HG03460 (cell line): ENCODE results near the gene MACF1.
"Not testable (repeated sequence)": the region's sequence is repeated elsewhere in the genome, so short reads cannot be mapped to it uniquely, and the experiment has no call there.

Source experiments
- ATAC-seq: cut with Tn5 transposase; IDR thresholded peaks from one replicate; pipeline ENCODE4 v1.9.1; 2021; ENCODE audit not compliant: unreplicated experiment

MACF1 gene

GRCh38 chr1:39204441-39205081 lies at the start of gene MACF1:
Gene MACF1, plus strand, starts transcription at chr1:39204695. Its CDS starts 328 bp downstream, at chr1:39205023.
- no peak for ATAC-seq

GRCh38 chr1:39157304-39157703 lies 47.2 kb upstream of the MACF1 start:
- no peak for ATAC-seq

- ATAC-seq, result no peak
Measured at GRCh38 chr1:39158327-39159086, 46.0 kb upstream of the MACF1 start.

DNA sequence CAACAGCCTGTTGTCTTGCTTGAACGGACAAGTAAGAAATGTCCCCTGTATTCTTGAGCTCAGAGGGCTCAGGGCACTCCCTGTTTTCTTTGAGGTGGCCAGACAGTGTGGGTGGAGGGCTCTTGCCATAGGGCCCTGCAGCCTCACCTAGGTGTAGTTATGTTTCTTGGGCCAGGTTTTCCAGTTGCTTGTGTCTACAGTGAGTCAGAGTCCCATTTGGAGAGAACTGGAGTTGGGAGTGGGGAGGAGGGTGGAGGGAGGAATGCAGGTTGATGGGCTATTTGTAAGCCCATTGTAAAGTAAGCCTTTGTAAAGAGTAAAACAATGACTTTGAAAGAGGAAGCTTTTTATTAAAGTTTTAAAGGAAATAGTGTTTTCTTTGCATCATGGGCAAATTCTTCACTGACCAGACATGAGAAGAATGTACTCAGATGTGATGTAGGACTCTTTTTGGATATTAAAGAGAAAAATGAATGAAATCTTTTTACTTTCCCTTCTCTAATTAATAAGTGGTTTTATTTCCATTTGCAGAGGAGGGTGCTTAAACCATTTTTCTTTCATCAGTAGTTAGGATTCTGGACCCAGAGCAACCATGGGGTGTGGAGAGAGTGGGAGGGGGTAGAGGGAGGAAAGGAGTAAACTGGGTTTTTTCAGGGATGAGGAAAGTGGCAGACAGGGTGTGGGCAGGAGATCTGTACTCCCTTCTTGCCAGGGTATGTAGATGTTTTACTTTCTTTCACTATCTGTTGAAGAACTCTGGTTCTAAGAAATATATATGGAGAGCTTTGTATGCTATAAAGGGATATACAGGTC lies 45.1 kb upstream of the MACF1 start:
- no peak for ATAC-seq

- ATAC-seq, result no peak
Measured at GRCh38 chr1:39160703-39161102, 43.8 kb upstream of the MACF1 start.

DNA sequence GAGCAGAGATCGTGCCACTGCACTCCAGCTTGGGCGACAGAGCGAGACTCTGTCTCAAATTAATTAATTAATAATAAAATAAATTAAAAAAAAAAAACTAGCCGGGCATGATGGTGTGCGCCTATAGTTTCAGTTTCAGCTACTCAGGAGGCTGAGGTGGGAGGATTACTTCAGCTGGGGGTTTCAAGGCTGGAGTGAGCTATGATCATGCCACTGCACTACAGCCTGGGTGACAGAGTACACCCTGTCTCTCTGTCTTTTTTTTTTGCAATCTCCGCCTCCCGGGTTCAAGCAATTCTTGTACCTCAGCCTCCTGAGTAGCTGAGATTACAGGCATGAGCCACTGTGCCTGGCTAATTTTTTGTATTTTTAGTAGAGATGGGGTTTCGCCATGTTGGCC lies 42.7 kb upstream of the MACF1 start:
- ATAC-seq, result not testable (repeated sequence)

GRCh38 chr1:39163469-39163868 lies 41.0 kb upstream of the MACF1 start:
- no peak for ATAC-seq

DNA sequence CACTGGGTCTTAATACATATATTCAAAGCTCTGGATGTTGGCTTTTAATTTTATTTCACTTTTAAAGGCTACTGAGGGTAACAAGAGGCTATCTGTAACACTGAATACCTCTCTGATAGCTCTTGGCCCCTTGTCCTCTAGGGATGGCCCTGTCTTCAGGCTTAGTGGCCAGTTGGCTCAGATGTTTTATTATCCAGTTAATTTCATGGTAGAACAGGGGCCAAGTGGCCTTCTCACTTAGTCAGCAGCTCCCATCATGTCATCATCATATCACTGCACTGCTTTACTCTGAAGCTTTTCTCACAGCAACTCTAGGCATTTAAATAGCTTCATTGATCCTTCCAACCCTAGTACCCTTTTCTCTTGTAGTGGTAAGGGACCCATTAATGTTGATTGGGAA lies 40.2 kb upstream of the MACF1 start:
- no peak for ATAC-seq

DNA sequence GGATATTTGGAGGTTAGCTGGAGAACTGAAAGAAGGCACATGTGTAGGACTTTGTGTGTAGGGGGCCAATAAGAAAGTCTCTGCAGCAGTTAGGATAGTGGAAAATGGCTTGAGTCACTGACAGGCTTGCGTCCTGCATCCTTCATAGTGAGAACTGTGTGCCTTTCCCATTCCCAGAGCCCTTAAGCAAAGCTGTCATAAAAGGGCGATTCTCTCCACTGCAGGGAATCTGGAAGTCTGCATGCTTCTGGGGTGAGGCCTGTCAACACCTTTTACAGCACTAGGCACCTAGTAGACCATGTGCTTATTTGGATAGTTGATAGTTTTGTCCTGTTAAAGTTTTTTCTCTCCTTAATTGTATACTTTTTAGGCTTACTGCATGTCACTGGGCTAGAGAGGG lies 39.4 kb upstream of the MACF1 start:
- no peak for ATAC-seq

DNA sequence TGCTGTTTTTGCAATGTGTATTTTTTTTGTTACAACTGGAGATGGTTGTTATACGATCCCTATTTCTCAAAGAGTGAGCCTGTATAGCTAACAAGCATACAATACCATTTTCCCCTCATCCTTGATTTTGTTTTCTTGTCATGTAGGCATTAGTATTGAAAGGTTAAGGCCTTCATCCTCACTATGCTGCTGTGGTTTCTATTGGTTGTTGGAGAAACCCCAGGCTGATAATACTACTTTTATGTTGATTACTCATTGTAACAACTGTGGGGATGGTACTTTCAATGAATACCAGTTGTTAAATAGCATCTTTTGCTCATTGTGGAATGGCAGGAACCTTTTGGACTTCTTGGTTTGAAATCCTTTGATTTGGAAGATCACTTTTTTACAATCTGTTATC lies 39.0 kb upstream of the MACF1 start:
- ATAC-seq, result no peak

GRCh38 chr1:39167632-39168209 lies 36.8 kb upstream of the MACF1 start:
- ATAC-seq, result no peak

- no peak for ATAC-seq
Measured at GRCh38 chr1:39168301-39169080, 36.0 kb upstream of the MACF1 start.

- no peak for ATAC-seq
Measured at GRCh38 chr1:39170731-39171667, 33.5 kb upstream of the MACF1 start.

DNA sequence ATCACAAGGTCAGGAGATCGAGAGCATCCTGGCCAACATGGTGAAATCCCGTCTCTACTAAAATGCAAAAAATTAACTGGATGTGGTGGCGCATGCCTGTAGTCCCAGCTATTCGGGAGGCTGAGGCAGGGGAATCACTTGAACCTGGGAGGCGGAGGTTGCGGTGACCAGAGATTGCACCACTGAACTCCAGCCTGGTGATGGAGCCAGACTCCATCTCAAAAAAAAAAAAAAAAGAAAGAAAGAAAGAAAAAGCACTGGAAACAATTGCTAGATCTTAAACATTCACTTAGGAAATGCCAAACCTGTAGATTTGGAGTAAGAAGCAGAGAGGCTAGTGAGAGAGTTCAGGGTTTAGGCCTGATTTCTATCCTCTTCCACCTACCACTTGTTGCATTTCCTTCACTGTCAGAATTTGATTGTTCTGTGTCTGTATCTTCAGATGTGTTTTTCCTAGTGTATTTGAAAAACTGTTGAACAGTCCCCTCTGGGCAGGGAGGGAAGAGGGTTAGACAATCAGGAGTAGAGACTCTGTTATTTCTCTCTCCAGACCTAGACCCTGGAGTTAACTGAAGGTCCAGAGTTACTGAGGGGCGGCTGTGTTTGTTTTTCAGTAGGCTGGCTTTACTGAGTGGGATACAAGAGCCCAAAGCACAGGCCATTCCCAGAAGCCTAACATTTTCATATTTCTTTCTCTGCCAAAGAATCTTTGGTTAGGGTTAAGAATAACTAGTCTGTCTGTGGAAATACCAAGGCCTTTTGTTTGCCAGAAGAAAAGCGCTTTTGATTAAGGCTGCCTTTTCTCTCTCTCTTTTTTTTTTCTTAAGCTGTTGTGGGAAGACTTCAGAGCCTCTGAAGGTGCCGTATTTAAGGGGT lies 31.1 kb upstream of the MACF1 start:
- no peak for ATAC-seq

GRCh38 chr1:39173995-39174380 lies 30.5 kb upstream of the MACF1 start:
- ATAC-seq, result no peak

DNA sequence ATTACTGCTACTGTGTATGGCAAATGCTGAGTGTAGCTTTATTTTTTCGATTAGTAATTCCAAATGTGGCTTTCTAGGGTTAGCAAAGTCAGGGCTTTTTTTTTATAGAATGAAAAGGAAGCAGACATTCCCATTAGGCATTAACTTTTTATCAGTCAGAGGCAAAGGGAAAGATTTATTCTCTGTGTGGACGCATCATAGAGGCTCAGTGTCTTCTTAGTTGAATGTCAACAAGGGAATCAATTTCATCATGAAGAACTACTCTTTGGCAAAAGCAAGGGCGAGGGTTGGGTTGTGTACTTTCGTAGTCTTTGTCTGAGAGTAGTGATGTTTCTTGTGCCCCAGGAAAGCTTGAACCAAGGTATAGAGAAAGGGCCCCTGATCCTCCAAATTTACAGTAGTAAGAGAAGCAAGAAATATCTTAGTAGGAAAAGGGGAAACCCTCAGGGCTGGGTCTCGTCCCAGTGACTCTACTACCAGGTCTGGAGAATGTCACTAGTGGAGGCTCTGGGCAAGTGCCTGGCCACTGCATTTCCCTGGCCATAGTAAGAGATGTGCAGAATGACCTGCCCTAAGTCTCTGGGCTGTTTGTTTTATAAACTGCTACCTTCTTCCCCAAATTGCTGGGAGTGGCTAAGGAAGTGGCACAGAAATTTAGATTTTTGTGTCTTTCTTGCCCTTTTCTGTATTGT lies 30.0 kb upstream of the MACF1 start:
- ATAC-seq, result no peak

DNA sequence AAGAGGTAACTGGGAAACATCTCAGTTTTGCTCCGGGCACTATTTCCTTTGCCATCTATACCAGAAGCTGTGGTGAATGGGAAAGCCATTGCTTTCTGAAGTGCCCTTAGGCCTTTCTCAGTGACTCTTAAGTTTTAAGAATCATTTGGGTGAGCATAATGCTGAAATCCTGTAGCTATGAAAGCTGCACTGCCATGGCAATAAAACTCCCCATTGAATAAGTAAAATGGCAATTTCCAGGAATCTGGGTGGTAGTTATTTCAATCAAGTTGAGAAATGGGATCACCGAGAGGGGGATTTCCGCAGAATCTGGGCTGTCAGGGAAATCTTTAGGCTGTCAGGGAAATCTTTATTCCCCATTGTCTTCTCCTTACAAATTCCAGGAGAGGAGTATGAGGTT lies 26.8 kb upstream of the MACF1 start:
- ATAC-seq, result no peak
